Liver (tissue), 3 donors: Measurements from ENCODE around the gene KRIT1.

Source experiments
- ATF3 ChIP-seq: IDR thresholded peaks from 2 replicates; pipeline ENCODE4 v1.6.1; 2016; ENCODE audit warnings: antibody characterized with exemption
- CTCF ChIP-seq: fragments of 150-350 bp; IDR thresholded peaks from 2 replicates; pipeline ENCODE4 v1.5.1; 2017; ENCODE audit warnings: improper control_type of control experiment, low read depth, low read length; ENCODE audit not compliant: missing input control
- EGR1 ChIP-seq, 2 donors: IDR thresholded peaks; 2 replicates each; pipeline ENCODE4 v1.6.1; 2016 to 2018; ENCODE audit warnings: antibody characterized with exemption in 2 of 2, low read depth in 2 of 2
- GABPA ChIP-seq, 2 donors: IDR thresholded peaks in 1 of 2; conservative IDR thresholded peaks in 1 of 2; 2 replicates each; pipeline ENCODE4 v1.6.1; 2016; ENCODE audit warnings: antibody characterized with exemption in 2 of 2, mild to moderate bottlenecking in 1 of 2, moderate library complexity in 1 of 2
- HNF4G ChIP-seq: IDR thresholded peaks from 2 replicates; pipeline ENCODE4 v1.6.1; 2016; ENCODE audit warnings: antibody characterized with exemption
- JUND ChIP-seq, 2 donors: IDR thresholded peaks; 2 replicates each; pipeline ENCODE4 v1.6.1; 2016; ENCODE audit warnings: antibody characterized with exemption in 2 of 2
- MAX ChIP-seq: IDR thresholded peaks from 2 replicates; pipeline ENCODE4 v1.6.1; 2016; ENCODE audit warnings: antibody characterized with exemption
- RAD21 ChIP-seq, 2 donors: IDR thresholded peaks; 2 replicates each; pipeline ENCODE4 v1.6.1; 2016; ENCODE audit warnings: antibody characterized with exemption in 2 of 2, mild to moderate bottlenecking in 2 of 2
- SP1 ChIP-seq: IDR thresholded peaks from 2 replicates; pipeline ENCODE4 v1.6.1; 2018; ENCODE audit warnings: antibody characterized with exemption, mild to moderate bottlenecking
- TAF1 ChIP-seq: conservative IDR thresholded peaks from 2 replicates; pipeline ENCODE4 v1.6.1; 2016; ENCODE audit warnings: antibody characterized with exemption, mild to moderate bottlenecking
- YY1 ChIP-seq: IDR thresholded peaks from 2 replicates; pipeline ENCODE4 v1.6.1; 2016; ENCODE audit warnings: antibody characterized with exemption, mild to moderate bottlenecking
- ZBTB33 ChIP-seq: IDR thresholded peaks from 2 replicates; pipeline ENCODE4 v1.6.1; 2016; ENCODE audit warnings: antibody characterized with exemption
- TF ChIP-seq, protein P1 (sequence below): IDR thresholded peaks from 2 replicates; pipeline ENCODE4 v1.6.1; 2016; ENCODE audit warnings: antibody characterized with exemption, mild to moderate bottlenecking
- donor health status: healthy.
- donor health status: healthy.

DNA sequence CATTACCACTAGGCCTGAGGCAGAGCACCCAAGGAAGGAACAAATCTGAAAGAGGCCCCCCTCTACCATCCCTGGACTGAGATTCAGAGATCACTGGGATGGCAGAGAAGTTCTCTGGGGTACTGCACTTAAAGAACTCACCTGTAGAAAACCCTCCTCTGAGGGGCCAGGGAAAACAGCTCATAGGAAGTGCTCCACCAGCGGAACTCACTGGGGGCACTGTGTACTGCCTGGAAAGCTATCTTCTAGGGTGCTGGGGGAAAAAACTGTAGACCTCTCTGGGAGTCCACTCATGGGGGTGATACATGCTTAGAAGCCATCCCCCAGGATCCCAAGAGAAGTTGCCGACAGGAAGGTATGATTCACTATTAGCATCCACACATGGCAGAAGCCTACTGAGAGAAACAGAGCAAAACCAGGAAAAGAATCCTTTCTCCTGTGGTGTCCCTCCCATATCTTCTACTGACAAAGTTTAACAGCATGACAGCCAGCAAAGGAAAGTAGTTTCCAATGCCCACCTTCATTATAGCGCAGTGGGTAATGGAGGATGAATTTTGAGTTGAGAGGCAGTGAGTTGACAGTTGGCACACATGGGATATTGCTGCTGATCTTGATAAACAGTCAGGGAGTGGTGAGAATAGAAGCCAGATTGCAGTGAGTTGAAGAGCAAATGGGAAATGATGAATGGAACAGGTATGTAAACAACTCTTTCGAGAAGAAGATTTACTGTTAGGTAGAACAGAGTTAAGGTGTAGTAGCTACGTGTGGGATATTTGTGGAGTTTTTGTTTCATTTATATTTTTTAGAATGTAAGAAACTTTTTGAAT is 20.9 kb upstream of the KRIT1 start:
- TF ChIP-seq CTCF (no peak), GABPA (IDR thresholded peaks at IDR 0.05 in 1 of 2, conservative IDR thresholded peaks at IDR 0.05 in 1 of 2) (no peak), YY1 (no peak), ZBTB33 (no peak), HNF4G (no peak), TAF1 (no peak), EGR1 (IDR thresholded peaks at IDR 0.05; ENCODE audit: low read depth in 2 of 2) (no peak), RAD21 (IDR thresholded peaks at IDR 0.05) (no peak), MAX (no peak), ATF3 (no peak), JUND (IDR thresholded peaks at IDR 0.05) (no peak), SP1 (no peak)
- TF ChIP-seq, protein P1, sequence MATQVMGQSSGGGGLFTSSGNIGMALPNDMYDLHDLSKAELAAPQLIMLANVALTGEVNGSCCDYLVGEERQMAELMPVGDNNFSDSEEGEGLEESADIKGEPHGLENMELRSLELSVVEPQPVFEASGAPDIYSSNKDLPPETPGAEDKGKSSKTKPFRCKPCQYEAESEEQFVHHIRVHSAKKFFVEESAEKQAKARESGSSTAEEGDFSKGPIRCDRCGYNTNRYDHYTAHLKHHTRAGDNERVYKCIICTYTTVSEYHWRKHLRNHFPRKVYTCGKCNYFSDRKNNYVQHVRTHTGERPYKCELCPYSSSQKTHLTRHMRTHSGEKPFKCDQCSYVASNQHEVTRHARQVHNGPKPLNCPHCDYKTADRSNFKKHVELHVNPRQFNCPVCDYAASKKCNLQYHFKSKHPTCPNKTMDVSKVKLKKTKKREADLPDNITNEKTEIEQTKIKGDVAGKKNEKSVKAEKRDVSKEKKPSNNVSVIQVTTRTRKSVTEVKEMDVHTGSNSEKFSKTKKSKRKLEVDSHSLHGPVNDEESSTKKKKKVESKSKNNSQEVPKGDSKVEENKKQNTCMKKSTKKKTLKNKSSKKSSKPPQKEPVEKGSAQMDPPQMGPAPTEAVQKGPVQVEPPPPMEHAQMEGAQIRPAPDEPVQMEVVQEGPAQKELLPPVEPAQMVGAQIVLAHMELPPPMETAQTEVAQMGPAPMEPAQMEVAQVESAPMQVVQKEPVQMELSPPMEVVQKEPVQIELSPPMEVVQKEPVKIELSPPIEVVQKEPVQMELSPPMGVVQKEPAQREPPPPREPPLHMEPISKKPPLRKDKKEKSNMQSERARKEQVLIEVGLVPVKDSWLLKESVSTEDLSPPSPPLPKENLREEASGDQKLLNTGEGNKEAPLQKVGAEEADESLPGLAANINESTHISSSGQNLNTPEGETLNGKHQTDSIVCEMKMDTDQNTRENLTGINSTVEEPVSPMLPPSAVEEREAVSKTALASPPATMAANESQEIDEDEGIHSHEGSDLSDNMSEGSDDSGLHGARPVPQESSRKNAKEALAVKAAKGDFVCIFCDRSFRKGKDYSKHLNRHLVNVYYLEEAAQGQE = no peak
